IMR-90 (cell line): ENCODE measurements around the gene PCBP3. TPM values are rescaled to one million over a fixed set of nuclear protein-coding genes. Genes with fewer than 3 reads are reported as not detected.
"Not testable (repeated sequence)": the region's sequence is repeated elsewhere in the genome, so short reads cannot be mapped to it uniquely, and the experiment has no call there.

Experiments used
- ATAC-seq: fragments of 200-7000 bp; cut with Tn5 transposase; 2 replicates; pipeline ENCODE4 v1.9.1; 2020; ENCODE audit warnings: low read depth, mild to moderate bottlenecking, moderate library complexity
- BruUV-seq: library from RNA; stranded (reverse); fragments of 400-500 nt; replicated peaks from 2 replicates; lab custom pipeline; 2021; lab: Mats Ljungman, UMichigan
- CTCF ChIA-PET: fragments of 300-600 bp; formaldehyde crosslinking; extraction: SDS; loops from one replicate; lab custom pipeline; 2021; ENCODE audit warnings: antibody characterized with exemption; lab: Yijun Ruan, JAX
- POLR2A ChIA-PET: fragments of 300-600 bp; sonication (Branson Sonifier 250); formaldehyde crosslinking; loops from one replicate; lab custom pipeline; 2022; ENCODE audit warnings: antibody characterized with exemption; ENCODE audit not compliant: unreplicated experiment; lab: Charles Lee
- DNase-seq: peaks from one replicate; pipeline ENCODE4 v3.0.0; 2013
- H2AFZ ChIP-seq: replicated peaks from 2 replicates; pipeline ENCODE3; 2013; ENCODE audit warnings: low read length, mild to moderate bottlenecking; ENCODE audit not compliant: poor library complexity
- H2AK5ac ChIP-seq: 2 replicates; pipeline ENCODE4 v1.6.1; 2013; ENCODE audit warnings: low read depth, low read length, inconsistent platforms
- H2AK9ac ChIP-seq: replicated peaks from 2 replicates; pipeline ENCODE3; 2013; ENCODE audit warnings: mild to moderate bottlenecking, low read depth, low read length, moderate library complexity; ENCODE audit not compliant: poor library complexity
- H2BK120ac ChIP-seq: 2 replicates; pipeline ENCODE4 v1.6.1; 2013; ENCODE audit warnings: low read depth, low read length, inconsistent platforms
- H2BK15ac ChIP-seq: 3 replicates; pipeline ENCODE4 v1.6.1; 2013; ENCODE audit warnings: low read depth, low read length, inconsistent platforms
- H2BK20ac ChIP-seq: 2 replicates; pipeline ENCODE4 v1.6.1; 2013; ENCODE audit warnings: low read depth, mild to moderate bottlenecking, inconsistent platforms, low read length, moderate library complexity
- H2BK5ac ChIP-seq: 2 replicates; pipeline ENCODE4 v1.6.1; 2013; ENCODE audit warnings: mild to moderate bottlenecking, low read depth, low read length, inconsistent platforms; ENCODE audit not compliant: poor library complexity, severe bottlenecking
- H3K14ac ChIP-seq: replicated peaks from 2 replicates; pipeline ENCODE4 v1.6.1; 2013; ENCODE audit warnings: low read depth, low read length, inconsistent platforms
- H3K18ac ChIP-seq: 2 replicates; pipeline ENCODE4 v1.6.1; 2013; ENCODE audit warnings: low read depth, low read length, control low read depth
- H3K23ac ChIP-seq: 2 replicates; pipeline ENCODE4 v1.6.1; 2013; ENCODE audit warnings: low read depth, low read length, inconsistent platforms
- H3K27ac ChIP-seq: 2 replicates; pipeline ENCODE4 v1.5.1; 2013; ENCODE audit warnings: mild to moderate bottlenecking, control low read depth, low read length; ENCODE audit not compliant: insufficient read depth
- H3K27me3 ChIP-seq: 2 replicates; pipeline ENCODE4 v1.6.1; 2013; ENCODE audit warnings: low read length; ENCODE audit not compliant: control insufficient read depth, insufficient read depth
- H3K36me3 ChIP-seq: 2 replicates; pipeline ENCODE4 v1.6.1; 2013; ENCODE audit warnings: low read length, mixed read lengths; ENCODE audit not compliant: control insufficient read depth, insufficient read depth
- H3K4ac ChIP-seq: 2 replicates; pipeline ENCODE4 v1.6.1; 2013; ENCODE audit warnings: low read depth, low read length, inconsistent platforms
- H3K4me1 ChIP-seq: 2 replicates; pipeline ENCODE4 v1.6.1; 2013; ENCODE audit warnings: low read length, mixed read lengths; ENCODE audit not compliant: control insufficient read depth, insufficient read depth
- H3K4me2 ChIP-seq: 2 replicates; pipeline ENCODE4 v1.6.1; 2013; ENCODE audit warnings: low read depth, mild to moderate bottlenecking, control low read depth, low read length, moderate library complexity
- H3K4me3 ChIP-seq: 2 replicates; pipeline ENCODE4 v1.5.1; 2013; ENCODE audit warnings: low read depth, mild to moderate bottlenecking, control low read depth, low read length, moderate library complexity; ENCODE audit not compliant: insufficient read depth
- H3K56ac ChIP-seq: 2 replicates; pipeline ENCODE4 v1.6.1; 2013; ENCODE audit warnings: low read length, inconsistent platforms; ENCODE audit not compliant: insufficient read depth; ENCODE audit errors: extremely low read depth
- H3K79me1 ChIP-seq, 2 experiments: 2 replicates each; pipeline ENCODE4 v1.6.1; 2013; ENCODE audit warnings: low read length in 2 of 2, inconsistent platforms in 1 of 2, low read depth in 1 of 2
- H3K9ac ChIP-seq: 2 replicates; pipeline ENCODE4 v1.6.1; 2013; ENCODE audit warnings: low read depth, low read length, control low read depth
- H3K9me1 ChIP-seq: 2 replicates; pipeline ENCODE4 v1.6.1; 2013; ENCODE audit warnings: low read length, inconsistent platforms; ENCODE audit not compliant: insufficient read depth
- H3K9me3 ChIP-seq: 2 replicates; pipeline ENCODE4 v1.6.1; 2013; ENCODE audit warnings: low read length; ENCODE audit not compliant: control insufficient read depth, insufficient read depth
- H4K20me1 ChIP-seq: 2 replicates; pipeline ENCODE4 v1.6.1; 2013; ENCODE audit warnings: low read length, inconsistent platforms; ENCODE audit not compliant: insufficient read depth
- H4K5ac ChIP-seq: 2 replicates; pipeline ENCODE4 v1.6.1; 2013; ENCODE audit warnings: mild to moderate bottlenecking, low read depth, low read length, control low read depth
- H4K8ac ChIP-seq, 2 experiments: 2 replicates each; pipeline ENCODE4 v1.6.1; 2013; ENCODE audit warnings: low read depth in 2 of 2, low read length in 2 of 2, control low read depth in 1 of 2, inconsistent platforms in 1 of 2
- H4K91ac ChIP-seq: 2 replicates; pipeline ENCODE4 v1.6.1; 2013; ENCODE audit warnings: low read depth, low read length, inconsistent platforms; ENCODE audit not compliant: insufficient read depth
- BHLHE40 ChIP-seq: fragments of 150-350 bp; IDR thresholded peaks from 2 replicates; pipeline ENCODE4 v1.6.1; 2016; ENCODE audit warnings: mild to moderate bottlenecking, low read depth, low read length
- CHD1 ChIP-seq: IDR thresholded peaks from 2 replicates; pipeline ENCODE4 v1.6.1; 2012; ENCODE audit warnings: low read depth, low read length, improper control_type of control experiment
- POLR2A ChIP-seq: IDR thresholded peaks from 2 replicates; pipeline ENCODE4 v1.6.1; 2012; ENCODE audit warnings: mild to moderate bottlenecking, low read depth, low read length
- WGBS, 2 experiments: methylation state at CpG; one replicate each; pipeline versions ENCODE4 v1.1.5 to v1.1.7; 2013; ENCODE audit warnings: missing lambda C conversion rate in 2 of 2; ENCODE audit not compliant: insufficient read length in 1 of 2; ENCODE audit errors: extremely low coverage in 2 of 2; 5-methylcytosine and 5-hydroxymethylcytosine counted together
- dilution Hi-C: fragments of 300-500 bp; cut with HindIII; formaldehyde crosslinking; loops from one replicate; pipeline ENCODE4 v1.14.3; 2018; ENCODE audit warnings: low sequenced_read_pairs; ENCODE audit not compliant: unreplicated experiment
- in situ Hi-C: fragments of 300-500 bp; cut with MboI; formaldehyde crosslinking; loops from 3 replicates; pipeline ENCODE4 v1.14.3; 2019; ENCODE audit warnings: low sequenced_read_pairs, inconsistent platforms, mixed read lengths
- intact Hi-C: fragments of 100-400 bp; cut with micrococcal nuclease; formaldehyde crosslinking; loops from 2 replicates; pipeline ENCODE4 v1.10.0; 2022
- polyA plus RNA-seq, 3 experiments: library from polyadenylated mRNA; depleted of rRNA; stranded (reverse); fragments of >200 nt; gene quantifications; 2 replicates each; pipeline ENCODE4 v1.2.3, GENCODE V29; 2012; ENCODE audit warnings: low replicate concordance in 1 of 3
- total RNA-seq: library from RNA; depleted of rRNA; stranded (reverse); fragments of >200 nt; gene quantifications from 2 replicates; pipeline ENCODE4 v1.2.3, GENCODE V29; 2012

Gene PCBP3
- total and polyA plus RNA-seq, 2 of the 4 experiments (the other 2 are of a cell fraction): 2.9 to 3.9 TPM

- ATAC-seq: no peak
- no TSS peak for BruUV-seq
- intact Hi-C loops: loop anchor here (10.0 kb wide), 1 partner anchor 350 kb away; the partner anchor contains the start of genes C21orf58 and PCNT
These were observed 331.6 kb downstream of the PCBP3 start for GRCh38 chr21:45975020-45975666.

DNA sequence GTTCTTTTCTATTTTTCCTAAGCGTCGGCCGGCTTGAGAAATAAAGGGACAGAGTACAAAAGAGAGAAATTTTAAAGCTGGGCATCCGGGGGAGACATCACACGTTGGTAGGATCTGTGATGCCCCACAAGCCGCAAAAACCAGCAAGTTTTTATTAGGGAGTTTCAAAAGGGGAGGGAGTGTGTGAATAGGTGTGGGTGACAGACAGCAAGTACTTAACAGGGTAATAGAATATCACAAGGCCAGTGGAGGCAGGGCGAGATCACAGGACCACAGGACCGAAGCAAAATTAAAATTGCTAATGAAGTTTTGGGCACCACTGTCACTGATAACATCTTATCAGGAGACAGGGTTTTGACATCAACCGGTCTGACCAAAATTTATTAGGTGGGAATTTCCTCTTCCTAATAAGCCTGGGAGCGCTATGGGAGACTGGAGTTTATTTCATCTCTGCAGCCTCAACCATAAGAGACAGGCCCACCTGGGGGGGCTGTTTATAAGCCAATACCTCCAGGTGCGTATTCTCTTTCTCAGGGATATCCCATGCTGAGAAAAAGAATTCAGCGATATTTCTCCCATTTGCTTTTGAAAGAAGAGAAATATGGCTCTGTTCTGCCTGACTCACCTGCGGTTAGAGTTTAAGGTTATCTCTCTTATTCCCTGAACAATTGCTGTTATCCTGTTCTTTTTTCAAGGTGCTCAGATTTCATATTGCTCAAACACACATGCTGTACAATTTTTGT, 332.3 kb downstream of the PCBP3 start:
- Histone ChIP-seq H3K79me1 (peaks cover 0 to 41% of the 10 kb centered on the region in 2 experiments; a peak in 2 of 4 replicates), H3K4me1 (peaks cover 49% of the 10 kb centered on the region)
- H4K8ac ChIP-seq, H3K14ac ChIP-seq, H4K20me1 ChIP-seq, H3K56ac ChIP-seq, H3K27me3 ChIP-seq, H2BK20ac ChIP-seq, H2AFZ ChIP-seq, dilution Hi-C loops, POLR2A ChIA-PET, H3K4me3 ChIP-seq, H2BK5ac ChIP-seq, H3K4me2 ChIP-seq, H2BK15ac ChIP-seq, H3K18ac ChIP-seq, H3K4ac ChIP-seq, H4K5ac ChIP-seq, H2AK9ac ChIP-seq, H2AK5ac ChIP-seq, BruUV-seq, ATAC-seq, H3K9me1 ChIP-seq, H3K9me3 ChIP-seq, H2BK120ac ChIP-seq, H3K9ac ChIP-seq, DNase-seq, H3K23ac ChIP-seq, H4K91ac ChIP-seq, H3K27ac ChIP-seq, in situ Hi-C loops, H3K36me3 ChIP-seq: not testable (repeated sequence)
- CTCF ChIA-PET: interaction anchor here (0.6 kb wide), 1 partner anchor 50 kb away, joined by 3 read pairs; no protein-coding TSS in a partner anchor
- no CpG with 5 or more reads among the region's 13 CpGs for WGBS, 2 experiments
- intact Hi-C loops: loop anchor here (10.0 kb wide), 1 partner anchor 349 kb away; the partner anchor contains the start of genes C21orf58 and PCNT

More at GRCh38 chr21:45975020-45975666, 331.6 kb downstream of the PCBP3 start:
- peak overlapping the region; percentile 68 for H4K5ac ChIP-seq
- H2AFZ ChIP-seq: peak overlapping the region; percentile 91
- H4K91ac ChIP-seq: peak overlapping the region; percentile 97
- H3K36me3 ChIP-seq: no peaks in the 10 kb centered on the region
- peak overlapping the region; percentile 99 for H2AK5ac ChIP-seq
- no peaks in the 10 kb centered on the region; the same call in 1 of the 2 replicates for H3K9me1 ChIP-seq
- peak overlapping the region; percentile 92 for H2BK20ac ChIP-seq
- H3K9ac ChIP-seq: peak overlapping the region; percentile 35
- H2AK9ac ChIP-seq: peak overlapping the region; percentile 100
- no peaks in the 10 kb centered on the region for H3K27me3 ChIP-seq
- DNase-seq: peak; percentile 43
- peak overlapping the region; percentile 65 for H2BK5ac ChIP-seq
- POLR2A ChIA-PET: no interaction called here
- in situ Hi-C loops (no loop called here), dilution Hi-C loops (no loop called here)
- peak overlapping the region; percentile 73 for H3K56ac ChIP-seq
- peak overlapping the region; percentile 98 for H2BK120ac ChIP-seq
- peaks cover 0 to 37% of the 10 kb centered on the region in 2 experiments; a peak in 2 of 4 replicates for H3K79me1 ChIP-seq
- CTCF ChIA-PET: interaction anchor here (0.6 kb wide), 1 partner anchor 50 kb away, joined by 3 read pairs; no protein-coding TSS in a partner anchor
- peak overlapping the region; percentile 85; the same call in 1 of the 3 replicates for H2BK15ac ChIP-seq
- H4K8ac ChIP-seq: peak overlapping the region; percentile 95 to 96
- peak overlapping the region; percentile 71 for H3K4me2 ChIP-seq
- H3K23ac ChIP-seq: peak overlapping the region; percentile 87
- no peaks in the 10 kb centered on the region for H4K20me1 ChIP-seq
- H3K14ac ChIP-seq: peak overlapping the region; percentile 83; the same call in 1 of the 2 replicates
- H3K4ac ChIP-seq: peak overlapping the region; percentile 100
- H3K4me1 ChIP-seq: peaks cover 52% of the 10 kb centered on the region
- H3K4me3 ChIP-seq: no peak overlapping the region
- H3K18ac ChIP-seq: no peak overlapping the region; the same call in 1 of the 2 replicates
- H3K27ac ChIP-seq: peak overlapping the region; percentile 91
- 28% methylated on average over 21 of the region's 33 CpGs; no CpG with 5 or more reads in 1 of the 2 experiments for WGBS, 2 experiments
- no peaks in the 10 kb centered on the region for H3K9me3 ChIP-seq
- TF ChIP-seq CHD1: no peak
- no peak for TF ChIP-seq BHLHE40
- TF ChIP-seq POLR2A: no peak
